HG03159 (cell line): ENCODE results near the gene MFNG.

Source experiments
- ATAC-seq: cut with Tn5 transposase; IDR thresholded peaks from one replicate; pipeline ENCODE4 v1.9.1; 2021; ENCODE audit warnings: mild to moderate bottlenecking, moderate library complexity; ENCODE audit not compliant: unreplicated experiment

The MFNG gene

DNA sequence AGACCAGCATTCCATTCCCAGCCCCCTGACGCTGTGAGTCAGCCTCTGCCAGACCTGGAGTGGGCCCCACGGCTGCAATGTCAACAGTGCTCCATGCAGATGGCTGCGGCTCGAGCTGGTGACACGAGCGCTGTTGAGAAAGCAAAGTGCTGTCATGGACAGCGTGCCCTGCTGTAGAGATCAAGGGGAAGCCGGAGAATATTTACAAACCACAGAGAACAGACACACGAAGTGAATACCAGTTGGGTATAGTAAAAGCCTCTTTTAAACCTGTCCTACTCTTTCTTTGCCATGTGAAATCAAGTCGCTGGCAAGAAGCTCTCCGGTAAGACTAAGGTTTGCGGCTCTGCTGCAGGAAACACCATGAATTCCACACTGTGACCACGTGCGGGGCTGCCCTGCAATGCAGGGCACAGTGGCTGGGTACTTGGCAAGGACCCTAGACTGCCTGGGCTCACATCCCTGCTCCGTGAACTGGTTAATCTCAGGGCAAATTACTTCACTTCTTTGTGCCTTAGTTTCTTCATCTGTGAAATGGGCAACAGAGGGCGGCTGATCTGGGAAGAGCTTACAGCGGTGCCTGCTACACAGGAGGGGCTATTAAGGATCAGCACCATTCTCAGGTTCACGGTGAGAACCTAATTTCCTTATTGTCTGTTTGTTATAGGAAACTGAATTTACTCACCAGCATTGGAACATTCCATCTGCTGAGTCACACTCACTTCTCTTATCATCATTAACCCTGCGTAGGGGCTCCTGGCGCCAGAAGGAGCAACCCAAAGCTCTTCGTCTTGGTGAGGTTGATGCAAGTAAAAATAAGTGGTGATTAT, 31.1 kb downstream of the MFNG start:
- no peak for ATAC-seq

DNA sequence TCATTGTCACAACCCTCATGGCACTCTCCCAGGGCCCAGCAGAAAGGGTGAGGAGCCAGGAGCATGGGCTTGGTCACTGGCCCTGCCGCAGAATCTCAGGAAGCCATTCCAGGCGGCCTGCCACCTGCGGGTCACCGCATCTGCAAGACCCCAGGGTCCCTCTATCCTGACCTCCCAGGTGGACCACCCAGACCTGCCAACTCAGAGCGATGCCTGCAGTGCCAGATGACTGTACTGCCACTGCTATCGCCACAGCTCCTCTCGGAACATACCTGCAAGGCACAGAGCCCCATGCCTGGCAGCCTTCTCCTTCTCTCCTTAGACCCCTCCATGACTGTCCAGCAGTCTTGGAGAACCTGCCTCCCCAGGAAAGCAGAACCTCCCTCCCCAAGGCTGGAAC, 32.5 kb downstream of the MFNG start:
- ATAC-seq = no peak

DNA sequence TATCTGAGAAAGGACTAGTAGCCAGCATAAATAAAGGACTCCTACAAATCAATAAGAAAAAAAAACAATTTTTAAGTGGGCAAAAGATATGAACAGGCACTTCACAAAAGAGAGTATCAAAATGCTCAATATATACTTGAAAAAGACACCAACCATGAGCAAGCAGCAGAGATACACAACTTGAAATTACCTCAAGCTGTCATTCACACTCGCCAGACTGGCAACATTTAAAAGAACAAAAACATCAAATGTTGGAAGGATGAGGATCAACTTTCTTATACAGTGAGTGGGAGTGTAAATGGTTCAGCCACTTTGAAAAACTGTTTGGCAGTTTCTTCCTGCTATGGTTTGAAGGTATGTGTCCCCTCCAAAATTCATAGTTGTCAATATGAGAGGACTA, 35.0 kb downstream of the MFNG start:
- no peak for ATAC-seq

DNA sequence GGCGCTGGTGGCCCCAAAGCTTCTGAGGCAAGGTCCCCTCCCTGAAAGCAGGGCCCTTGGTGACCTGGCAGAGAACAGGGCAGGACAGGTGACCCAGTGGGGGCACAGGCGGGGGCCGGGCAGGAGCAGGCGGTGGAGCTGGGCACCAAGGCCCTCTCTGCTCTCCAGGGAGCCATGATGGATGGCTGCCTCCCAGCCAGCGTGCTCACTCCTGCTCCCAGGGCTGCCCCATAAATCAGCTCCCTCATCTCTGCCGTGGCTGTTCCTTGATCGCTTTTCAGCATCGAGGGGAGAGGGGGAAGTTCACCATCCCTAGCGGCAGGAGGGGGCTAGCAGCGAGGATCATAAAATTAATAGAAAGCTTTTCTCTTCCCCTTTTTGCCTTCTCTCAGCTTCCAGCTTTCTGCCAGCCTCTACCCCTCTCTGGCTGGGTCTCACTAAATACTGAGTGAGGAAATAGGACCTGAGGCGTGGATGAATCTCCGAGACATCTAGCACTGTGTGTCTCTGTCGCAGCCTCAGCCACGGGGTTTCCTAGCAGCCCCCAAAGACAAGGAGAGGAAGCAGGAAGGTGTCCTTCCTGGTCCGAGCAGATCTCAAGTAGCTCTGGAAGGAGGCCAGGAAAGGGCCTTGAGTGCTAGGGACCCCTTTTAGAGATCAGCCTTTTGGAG, 36.7 kb downstream of the MFNG start:
- no peak for ATAC-seq

DNA sequence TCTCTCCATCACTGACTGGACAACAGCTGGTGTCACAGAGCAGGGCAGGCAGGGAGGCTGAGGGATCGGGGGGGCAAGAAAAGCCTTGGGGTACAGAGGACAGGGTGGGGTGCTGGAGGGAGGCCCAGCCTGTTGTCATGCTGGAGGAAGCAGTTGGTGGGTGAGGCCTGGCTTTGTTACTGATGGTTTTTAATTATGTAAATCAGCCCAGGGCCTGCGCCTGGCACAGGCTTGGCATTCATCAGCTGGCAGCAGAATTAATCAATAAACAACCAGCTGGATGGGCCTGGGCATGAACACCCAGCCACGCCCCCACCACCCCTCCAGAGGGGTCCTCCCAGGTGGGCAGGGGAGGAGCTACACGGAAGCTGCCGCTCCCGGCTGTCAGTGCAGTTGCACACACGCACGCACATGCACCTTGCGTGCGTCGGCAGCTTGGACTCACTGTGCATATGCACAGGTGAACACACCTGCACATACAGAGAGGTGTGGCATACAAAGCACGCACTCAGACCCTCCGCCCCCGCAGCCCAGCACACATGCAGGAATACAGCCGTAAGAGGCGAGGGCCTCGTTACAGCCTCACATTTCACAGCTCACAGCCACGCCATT, 37.6 kb downstream of the MFNG start:
- no peak for ATAC-seq

DNA sequence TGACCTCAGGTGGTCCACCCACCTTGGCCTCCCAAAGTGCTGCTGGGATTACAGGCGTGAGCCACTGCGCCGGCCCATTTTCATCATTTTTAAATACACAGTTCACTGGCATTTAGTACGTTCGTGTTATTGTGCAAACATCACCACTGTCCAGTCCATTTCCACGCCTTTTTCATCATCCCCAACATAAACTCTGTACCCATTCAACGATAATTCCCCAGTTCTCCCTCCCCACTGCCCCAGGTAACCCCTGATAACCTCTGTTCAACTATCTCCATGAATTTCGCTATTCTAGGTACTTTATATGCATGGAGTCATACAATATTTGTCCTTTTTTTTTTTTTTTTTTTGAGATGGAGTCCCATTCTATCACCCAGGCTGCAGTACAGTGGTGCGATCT, 40.7 kb downstream of the MFNG start:
- ATAC-seq = no peak

DNA sequence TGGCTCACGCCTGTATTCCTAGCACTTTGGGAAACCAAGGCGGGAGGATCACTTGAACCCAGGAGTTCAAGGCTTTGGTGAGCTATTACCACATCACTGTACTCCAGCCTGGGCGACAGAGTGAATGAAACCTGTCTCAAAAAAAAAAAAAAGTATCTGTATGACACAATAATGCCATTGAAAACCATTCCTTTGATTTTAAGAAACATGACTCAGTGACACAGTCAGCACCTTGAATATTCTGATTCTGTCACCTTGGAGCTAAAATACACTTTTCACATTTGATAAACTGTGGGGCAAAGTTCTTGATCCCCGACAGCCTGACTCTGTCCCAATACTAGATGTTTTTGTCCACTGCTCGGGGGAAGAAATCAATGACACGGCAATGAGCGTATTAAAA, 42.2 kb downstream of the MFNG start:
- no peak for ATAC-seq

DNA sequence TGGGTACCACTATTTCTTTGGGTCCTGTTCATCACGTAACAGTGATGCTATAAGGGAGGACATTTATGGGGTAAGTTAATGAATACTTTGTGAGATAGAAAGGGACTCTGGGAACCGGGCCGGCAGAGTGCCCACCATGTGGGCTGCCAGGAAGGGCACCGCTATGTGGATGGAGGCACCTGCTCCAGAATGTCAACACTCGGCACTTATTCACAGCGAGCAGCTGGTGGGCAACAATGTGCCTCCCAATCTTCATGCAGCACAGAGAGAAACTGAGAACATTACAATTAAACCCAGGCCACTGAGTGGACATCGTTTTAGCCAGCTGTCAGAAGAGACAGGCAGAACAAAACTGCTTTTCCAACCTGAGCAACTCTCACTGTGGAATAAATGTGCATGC, 43.1 kb downstream of the MFNG start:
- no peak for ATAC-seq

DNA sequence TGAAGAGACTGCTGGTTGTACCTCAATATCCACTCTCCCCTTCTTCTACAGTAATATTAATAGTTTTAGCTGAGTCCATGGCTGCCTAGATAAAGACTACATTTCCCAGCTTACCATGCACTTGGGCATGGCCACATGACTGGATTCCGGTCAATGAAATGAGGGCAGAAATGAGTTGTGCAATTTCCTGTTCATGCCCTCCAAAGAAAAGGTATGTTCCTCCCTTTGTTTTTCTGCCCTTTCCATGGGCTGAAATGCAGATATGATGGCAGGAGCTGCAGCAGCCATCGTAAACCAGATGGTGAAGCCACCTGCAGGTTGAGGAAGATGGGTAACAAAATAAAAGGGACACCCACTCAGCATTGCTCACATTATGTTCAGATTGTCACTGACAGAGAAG, 43.6 kb downstream of the MFNG start:
- ATAC-seq = no peak

DNA sequence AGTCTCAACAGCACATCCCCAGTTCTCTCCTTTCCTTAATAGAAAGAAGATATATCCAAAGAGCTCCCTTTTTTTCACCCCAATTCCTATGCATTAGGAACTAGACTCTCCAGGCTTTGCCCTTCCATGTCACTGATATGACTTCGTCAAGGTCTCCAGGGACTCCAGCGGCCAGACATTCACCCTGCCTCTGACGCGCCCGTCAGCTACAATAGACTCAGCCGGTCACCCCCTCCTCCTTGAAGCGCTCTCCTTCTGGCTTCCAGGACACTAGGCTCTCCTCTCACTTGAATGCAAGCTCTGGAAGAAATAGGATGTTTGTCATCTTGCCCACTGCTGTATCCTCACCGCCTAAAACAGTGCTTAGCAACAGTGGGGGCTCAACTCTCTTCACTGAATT, 44.0 kb downstream of the MFNG start:
- ATAC-seq = no peak

DNA sequence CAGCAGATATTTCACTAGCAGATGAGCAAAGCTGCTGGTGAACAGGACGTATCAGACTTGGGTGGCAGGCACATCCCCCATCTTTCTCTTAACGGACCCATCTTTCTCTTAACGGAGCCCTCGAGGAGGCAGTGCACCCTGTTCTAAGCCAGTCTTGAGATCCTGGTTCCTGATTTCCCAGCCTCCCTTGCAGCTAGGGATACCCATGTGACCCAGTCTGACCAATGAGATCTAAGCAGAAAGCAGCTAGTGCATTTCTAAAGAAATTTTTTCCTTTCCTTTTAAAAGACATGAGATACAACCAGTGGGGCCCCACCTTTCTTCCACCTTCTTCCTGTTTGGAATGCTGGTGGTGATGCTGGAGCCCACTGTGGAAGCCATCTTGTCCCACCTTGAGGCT, 45.3 kb downstream of the MFNG start:
- ATAC-seq = no peak

DNA sequence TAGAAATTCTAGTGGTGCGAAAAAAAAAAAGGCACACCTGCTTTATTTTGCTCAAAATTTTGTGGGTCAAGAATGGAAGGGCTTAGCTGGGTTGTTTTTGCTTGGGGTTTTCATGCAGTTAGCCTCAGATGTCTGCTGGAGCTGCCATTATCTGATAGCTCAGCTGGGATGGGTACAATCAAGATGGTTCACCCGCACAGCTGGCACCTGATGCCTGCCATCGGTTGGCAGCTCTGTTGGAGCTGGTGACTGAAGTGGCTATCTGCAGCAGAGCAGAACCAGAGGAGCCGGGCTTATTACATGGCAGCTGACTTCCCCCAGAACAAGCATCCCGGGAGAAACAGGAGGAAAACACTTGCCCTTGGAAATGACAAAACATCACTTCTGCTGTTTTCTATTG, 46.8 kb downstream of the MFNG start:
- no peak for ATAC-seq

DNA sequence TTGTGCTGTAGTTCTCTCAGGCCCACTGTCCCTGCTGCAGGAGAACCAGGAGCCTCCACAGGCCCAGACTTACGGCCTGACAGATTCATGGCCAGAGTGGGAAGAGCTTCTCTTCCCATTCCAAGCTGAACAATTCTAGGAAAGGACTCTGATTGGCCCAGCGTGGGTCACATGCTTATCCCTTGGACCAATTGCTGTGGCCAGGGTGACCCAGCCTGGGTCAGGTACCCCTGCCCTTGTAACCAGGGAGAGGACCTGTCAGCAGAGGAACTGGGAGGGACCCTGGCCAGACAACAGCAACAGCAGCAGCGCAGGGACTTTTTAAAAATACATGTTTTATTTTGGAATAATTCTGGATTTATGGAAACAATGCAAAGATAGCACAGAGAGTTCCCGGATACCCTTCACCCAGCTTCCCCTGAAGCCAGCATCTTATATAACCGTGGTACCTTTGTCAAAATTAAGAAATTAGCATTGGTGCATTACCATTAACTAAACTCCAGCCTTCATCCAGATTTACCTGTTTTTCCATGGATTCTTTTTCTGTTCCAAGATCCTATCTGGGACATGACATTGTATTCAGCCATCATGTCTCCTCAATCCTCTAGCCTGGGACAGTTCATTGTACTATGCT, 50.1 kb downstream of the MFNG start:
- ATAC-seq = no peak

DNA sequence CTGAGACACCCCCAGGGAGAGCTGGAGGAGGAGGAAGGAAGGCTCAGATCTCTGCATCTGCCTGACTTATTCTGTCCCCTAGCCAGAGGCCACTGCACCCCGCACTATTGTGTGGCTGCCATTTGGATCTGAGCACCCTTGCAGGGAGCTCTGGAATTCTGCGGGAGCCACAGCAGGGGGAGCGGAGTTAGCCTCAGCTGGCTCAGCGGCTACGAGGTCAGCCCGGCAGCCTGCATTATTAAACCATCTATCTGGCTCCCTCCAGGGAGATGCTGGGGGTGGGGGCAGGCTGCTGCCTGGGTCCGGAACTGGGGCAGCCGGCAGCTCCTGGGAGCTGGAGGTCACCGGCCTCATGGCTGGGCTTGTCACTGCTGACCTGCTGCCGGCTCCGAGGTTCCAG, 52.4 kb downstream of the MFNG start:
- ATAC-seq = no peak

DNA sequence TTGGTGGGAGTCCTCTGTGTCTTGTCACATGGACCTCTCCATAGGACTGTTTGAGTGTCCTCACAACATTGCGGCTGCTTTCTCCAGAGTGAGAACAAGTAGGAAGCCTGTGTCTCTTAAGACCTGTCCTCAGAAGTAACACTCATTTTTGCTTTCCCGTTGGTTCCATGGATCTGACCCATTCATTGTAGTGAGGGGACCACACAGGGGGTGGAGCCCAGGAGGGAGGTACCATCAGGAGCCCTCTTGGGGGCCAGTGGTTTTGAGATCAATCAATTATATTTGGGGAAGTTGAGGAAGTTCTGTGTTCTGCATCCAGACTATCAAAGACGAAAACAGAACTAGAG, 53.5 kb downstream of the MFNG start:
- ATAC-seq = no peak

DNA sequence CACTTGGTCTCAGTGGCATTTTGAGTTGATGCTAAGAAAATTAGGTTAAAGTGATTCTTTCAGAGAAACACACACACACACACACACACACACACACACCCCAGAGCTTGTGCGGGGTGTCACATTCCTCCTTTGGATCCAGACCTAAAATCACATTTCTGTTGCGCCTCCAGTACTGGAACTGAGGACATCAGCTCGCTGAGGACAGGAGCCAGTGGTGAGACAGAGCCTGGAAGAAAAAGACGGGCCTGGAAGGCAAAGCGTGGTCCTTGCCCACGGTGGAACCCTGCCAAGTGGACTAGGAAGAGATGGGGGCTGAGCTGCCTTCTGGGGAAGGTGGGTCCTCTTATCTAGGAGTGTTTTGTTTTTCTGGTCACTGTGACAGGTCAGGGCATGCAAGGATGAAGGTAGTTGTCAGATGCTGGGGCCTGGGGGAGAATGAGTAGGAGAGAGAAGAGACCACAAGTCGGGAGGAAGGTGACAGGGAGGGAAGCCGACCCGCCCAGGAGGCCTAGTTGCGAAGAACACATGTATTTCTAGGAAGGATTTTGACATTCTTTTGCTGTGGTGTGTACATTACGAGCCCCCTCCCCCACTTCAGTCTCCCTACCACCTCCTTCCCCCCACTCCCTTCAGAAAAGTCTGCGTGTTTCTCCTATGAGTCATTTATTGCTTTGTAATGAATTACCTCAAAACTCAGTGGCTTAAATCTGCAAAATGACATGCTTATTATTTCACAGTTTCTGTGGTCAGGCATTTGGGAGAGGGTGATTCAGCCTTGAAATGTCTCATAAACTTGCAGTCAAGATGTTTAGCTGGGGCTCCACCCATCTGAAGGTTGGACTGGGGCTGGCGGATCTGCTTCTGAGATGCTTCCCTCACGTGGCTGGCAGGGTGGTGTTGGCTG, 54.1 kb downstream of the MFNG start:
- no peak for ATAC-seq

DNA sequence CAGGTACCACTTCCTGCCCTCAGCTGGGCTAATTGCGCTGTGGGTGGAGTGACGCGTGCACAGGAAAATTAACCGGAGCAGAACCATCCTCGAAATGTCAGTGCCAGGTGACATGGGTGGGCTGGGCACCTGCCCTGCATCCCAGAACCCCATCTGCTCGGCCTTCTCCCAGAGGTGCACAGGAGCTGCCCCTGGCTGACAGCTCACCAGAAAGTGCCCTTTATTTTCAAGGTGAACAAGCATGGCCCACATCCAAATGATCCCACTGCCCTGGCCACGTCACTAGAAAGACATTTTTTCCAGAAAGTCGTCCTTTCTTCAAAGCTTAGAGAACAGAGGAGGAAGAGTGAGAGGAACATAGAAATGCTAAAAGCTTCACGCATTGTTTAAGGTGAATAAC, 54.8 kb downstream of the MFNG start:
- no peak for ATAC-seq

DNA sequence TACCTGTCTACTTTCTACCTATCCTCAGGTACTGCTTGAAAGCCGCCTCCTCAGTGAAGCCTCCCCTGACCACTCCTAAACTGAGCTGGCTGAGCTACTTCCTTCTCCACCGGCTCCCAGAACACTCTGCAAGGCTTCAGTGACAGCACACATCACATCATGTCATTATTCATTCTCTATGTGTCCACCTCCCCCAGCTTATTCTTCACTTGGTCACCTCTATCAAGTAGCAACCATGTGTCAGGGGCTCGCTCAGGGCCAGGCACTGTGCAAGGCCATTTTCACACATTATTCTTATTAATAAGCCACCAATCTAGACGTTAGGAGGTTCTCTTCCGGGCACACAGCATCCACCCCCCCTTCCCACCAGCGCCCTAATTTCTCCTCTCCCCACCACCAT, 55.2 kb downstream of the MFNG start:
- no peak for ATAC-seq

DNA sequence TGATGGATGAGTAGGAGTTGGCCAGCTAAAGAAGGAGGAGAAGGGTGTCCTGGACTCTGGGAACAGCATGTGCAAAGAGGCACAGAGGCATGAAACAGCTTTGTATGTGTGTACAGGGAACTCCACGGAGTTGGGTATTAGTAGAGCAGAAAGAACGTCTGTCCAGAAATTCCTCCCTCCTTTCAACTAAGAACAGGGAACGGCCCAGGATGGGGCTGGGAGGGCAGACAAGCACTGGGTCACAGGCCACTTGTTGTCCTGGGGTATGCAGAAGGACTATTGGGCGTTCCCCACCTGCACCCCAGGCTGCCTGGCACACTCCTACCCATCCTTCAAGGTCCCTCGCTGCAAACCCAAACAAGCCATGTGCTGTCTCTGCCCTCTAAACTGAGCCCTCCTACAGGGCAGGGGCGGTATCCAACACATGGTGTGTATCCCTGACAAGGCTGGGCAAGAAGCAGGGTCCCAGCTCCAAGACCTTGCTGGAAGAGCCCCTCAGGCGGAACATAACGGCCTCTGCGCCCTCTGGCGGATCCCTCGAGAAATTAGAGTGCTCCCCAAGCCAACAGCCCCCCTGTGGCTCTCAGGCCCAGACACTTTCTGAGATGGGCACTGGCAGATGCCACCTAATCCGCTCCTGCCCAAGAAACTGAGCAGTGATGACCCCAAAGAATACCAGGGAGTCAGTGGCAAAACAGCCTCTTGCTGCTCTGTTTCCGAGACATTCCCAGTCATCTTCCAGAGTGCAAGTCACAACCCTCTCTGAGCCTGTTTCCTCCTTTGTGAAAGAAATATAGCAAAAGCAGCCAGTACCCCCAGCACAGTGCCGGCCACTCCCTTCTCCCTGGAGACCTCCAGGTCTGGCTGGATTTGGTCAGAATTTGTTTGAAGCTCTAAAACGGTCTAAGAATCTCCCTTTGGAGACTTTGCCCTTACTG, 57.3 kb downstream of the MFNG start:
- ATAC-seq = no peak
